GM21528 (cell line): Measurements from ENCODE around the gene NCOA3.

ENCODE experiments used
- ATAC-seq: cut with Tn5 transposase; IDR thresholded peaks from one replicate; pipeline ENCODE4 v1.9.1; 2021; ENCODE audit warnings: mild to moderate bottlenecking, moderate library complexity; ENCODE audit not compliant: unreplicated experiment, low FRiP score

Gene NCOA3

GRCh38 chr20:47674145-47674544 is 172.5 kb downstream of the NCOA3 start:
- no peak for ATAC-seq

- no peak for ATAC-seq
Observed at GRCh38 chr20:47674686-47675085, 173.0 kb downstream of the NCOA3 start.

- ATAC-seq: no peak
Observed at GRCh38 chr20:47675190-47676142, 173.8 kb downstream of the NCOA3 start.

GRCh38 chr20:47676219-47676721 is 174.6 kb downstream of the NCOA3 start:
- ATAC-seq: no peak

GRCh38 chr20:47676912-47677634 is 175.4 kb downstream of the NCOA3 start:
- ATAC-seq: no peak

GRCh38 chr20:47677635-47678453 is 176.2 kb downstream of the NCOA3 start:
- ATAC-seq: no peak

- no peak for ATAC-seq
Observed at GRCh38 chr20:47678536-47678935, 176.8 kb downstream of the NCOA3 start.

GRCh38 chr20:47679462-47679861 is 177.8 kb downstream of the NCOA3 start:
- no peak for ATAC-seq

- ATAC-seq: no peak
Observed at GRCh38 chr20:47680804-47681529, 179.3 kb downstream of the NCOA3 start.

- ATAC-seq: no peak
Observed at GRCh38 chr20:47682028-47682783, 180.5 kb downstream of the NCOA3 start.

GRCh38 chr20:47682916-47683315 is 181.2 kb downstream of the NCOA3 start:
- no peak for ATAC-seq

GRCh38 chr20:47684306-47685080 is 182.8 kb downstream of the NCOA3 start:
- no peak for ATAC-seq

GRCh38 chr20:47686545-47686944 is 184.9 kb downstream of the NCOA3 start:
- ATAC-seq: no peak

GRCh38 chr20:47687095-47687987 is 185.7 kb downstream of the NCOA3 start:
- ATAC-seq: no peak

GRCh38 chr20:47688385-47689381 is 187.0 kb downstream of the NCOA3 start:
- ATAC-seq: no peak

- ATAC-seq: no peak
Observed at GRCh38 chr20:47689731-47690130, 188.0 kb downstream of the NCOA3 start.
